ENCODE data around the gene PDIA5. TPM values are rescaled to one million over a fixed set of nuclear protein-coding genes. Genes with fewer than 3 reads are reported as not detected.

Gene PDIA5
- total RNA-seq, 2 experiments from 2014 or later: 17.8 to 23.2 TPM

DNA sequence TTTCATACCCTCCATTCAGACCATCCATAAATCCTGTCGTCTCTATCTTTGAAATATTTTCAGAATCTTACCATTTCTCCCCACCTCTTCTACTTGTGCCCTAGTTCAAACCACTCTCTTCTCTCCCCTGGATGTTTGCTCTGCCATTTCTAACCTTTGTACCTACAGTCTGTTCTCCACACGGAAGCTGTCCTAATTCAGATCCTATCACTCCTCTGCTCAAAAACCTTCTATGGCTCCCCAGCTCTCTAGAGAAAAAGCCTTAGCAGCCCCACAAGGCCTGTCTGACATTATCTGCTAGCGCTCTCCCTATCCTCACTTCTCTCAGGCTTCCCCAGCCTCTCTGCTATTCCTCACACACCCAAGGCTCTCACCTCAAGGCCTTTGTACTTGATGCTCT, 34.8 kb upstream of the PDIA5 start:
- H3K27ac Mint-ChIP-seq: no peak overlapping the region
- no peaks in the 10 kb centered on the region for H3K9me3 Mint-ChIP-seq
- peaks cover 25% of the 10 kb centered on the region for H3K27me3 Mint-ChIP-seq
- H3K36me3 Mint-ChIP-seq: no peaks in the 10 kb centered on the region
- peaks cover 3% of the 10 kb centered on the region for H3K4me1 Mint-ChIP-seq
- no peak overlapping the region for H3K4me3 Mint-ChIP-seq
- no peak for DNase-seq

DNA sequence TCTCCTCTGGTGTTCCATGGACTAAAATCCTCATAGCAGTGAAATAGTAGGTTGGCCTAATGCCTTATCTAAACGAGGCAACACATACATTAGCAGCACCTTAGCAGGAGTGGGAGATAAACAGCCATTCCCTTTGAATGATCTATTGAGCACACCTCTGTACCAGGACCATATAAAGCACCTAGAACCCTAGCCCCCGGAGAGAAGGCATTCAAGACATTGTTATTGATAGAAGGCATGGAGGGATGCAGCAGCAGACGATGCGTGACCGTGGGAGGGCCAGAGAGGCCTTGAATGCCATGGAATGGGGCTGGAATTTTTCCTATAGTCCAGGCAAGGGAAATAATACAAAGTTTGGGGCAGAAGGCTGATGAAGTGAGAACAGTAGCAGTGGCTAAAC, 32.7 kb upstream of the PDIA5 start:
- Mint-ChIP-seq H3K27me3 (peaks cover 39% of the 10 kb centered on the region), H3K4me1 (no peaks in the 10 kb centered on the region), H3K27ac (no peak overlapping the region), H3K4me3 (no peak overlapping the region), H3K36me3 (no peaks in the 10 kb centered on the region), H3K9me3 (no peaks in the 10 kb centered on the region)
- no peak for DNase-seq

DNA sequence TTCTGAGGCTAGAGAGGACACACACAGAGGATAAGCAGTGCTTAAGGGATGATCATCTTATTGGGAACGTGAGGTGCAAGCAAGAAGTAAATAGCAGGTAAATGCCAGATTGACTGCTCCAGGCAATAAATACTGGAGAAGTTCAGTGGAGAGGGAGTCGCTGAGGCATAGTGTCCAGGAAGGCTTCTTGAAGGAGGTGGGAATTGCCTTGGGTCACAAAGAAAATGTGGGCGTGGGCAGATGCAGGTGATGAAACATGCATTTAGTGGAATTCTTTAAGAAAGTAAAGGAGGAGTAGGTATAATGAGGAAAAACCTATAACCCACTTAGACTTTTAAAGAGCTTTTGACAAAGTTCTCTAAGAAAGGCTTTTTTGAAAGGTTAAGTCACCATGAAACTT, 31.8 kb upstream of the PDIA5 start:
- no peak overlapping the region for H3K4me3 Mint-ChIP-seq
- H3K4me1 Mint-ChIP-seq: no peaks in the 10 kb centered on the region
- no peaks in the 10 kb centered on the region for H3K9me3 Mint-ChIP-seq
- no peaks in the 10 kb centered on the region for H3K36me3 Mint-ChIP-seq
- no peak for DNase-seq
- peaks cover 40% of the 10 kb centered on the region for H3K27me3 Mint-ChIP-seq
- H3K27ac Mint-ChIP-seq: no peak overlapping the region

DNA sequence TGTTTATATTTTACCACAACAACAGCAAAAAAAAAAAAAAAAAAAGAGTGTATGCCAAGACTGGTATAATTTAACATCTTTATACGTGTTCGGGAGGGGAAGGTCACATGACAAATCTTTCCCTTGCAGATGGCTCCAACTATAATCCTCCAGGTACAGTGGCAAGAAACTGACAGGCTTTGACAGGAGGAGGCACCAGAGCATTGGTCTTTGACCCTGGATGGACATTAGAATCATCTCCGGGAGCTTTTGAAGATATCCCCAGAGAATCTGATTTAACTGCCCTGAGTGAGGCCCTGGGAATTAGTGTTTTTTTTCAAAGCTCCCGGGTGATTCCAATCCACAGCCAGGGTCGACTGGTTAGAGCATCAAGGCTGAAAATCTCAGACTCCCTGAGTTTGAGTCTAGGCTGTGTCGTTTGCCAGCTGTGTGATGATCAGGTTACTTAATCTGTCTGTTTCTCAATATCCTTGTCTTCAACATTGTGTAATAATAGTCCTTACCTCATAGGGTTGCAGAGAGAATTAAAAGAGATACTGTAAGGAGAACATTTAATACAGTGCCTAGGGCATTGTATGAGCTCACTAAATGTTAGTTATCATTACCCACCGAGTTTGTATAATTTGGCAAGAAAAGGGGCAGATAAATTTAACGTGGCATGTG, 30.3 kb upstream of the PDIA5 start:
- DNase-seq: no peak
- no peaks in the 10 kb centered on the region for H3K36me3 Mint-ChIP-seq
- H3K4me3 Mint-ChIP-seq: no peak overlapping the region
- H3K4me1 Mint-ChIP-seq: no peaks in the 10 kb centered on the region
- peaks cover 44% of the 10 kb centered on the region for H3K27me3 Mint-ChIP-seq
- H3K27ac Mint-ChIP-seq: no peak overlapping the region
- H3K9me3 Mint-ChIP-seq: no peaks in the 10 kb centered on the region

DNA sequence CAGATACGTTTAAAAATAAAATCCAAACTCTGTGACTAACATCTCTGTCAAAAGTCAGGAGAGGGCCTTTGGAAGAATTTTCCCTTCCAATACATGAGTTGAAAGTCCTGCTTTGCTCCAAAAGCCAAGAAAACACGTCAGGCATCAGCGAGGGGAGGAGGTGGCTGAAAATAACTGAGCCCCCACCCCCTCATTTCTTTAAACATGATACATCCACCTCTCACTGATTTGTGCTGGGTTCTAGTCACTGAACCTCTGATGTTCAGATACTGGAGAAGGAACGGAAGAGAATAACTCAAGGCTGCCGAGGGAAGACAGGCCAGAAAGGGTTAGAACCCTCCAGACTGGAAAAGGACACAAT, 29.8 kb upstream of the PDIA5 start:
- Mint-ChIP-seq H3K9me3 (no peaks in the 10 kb centered on the region), H3K4me1 (no peaks in the 10 kb centered on the region), H3K27me3 (peaks cover 44% of the 10 kb centered on the region), H3K4me3 (no peak overlapping the region), H3K27ac (no peak overlapping the region), H3K36me3 (no peaks in the 10 kb centered on the region)
- no peak for DNase-seq

GRCh38 chr3:123038751-123039150, 28.1 kb upstream of the PDIA5 start:
- no peak for DNase-seq
- H3K27me3 Mint-ChIP-seq: peaks cover 44% of the 10 kb centered on the region
- H3K4me3 Mint-ChIP-seq: no peak overlapping the region
- H3K36me3 Mint-ChIP-seq: no peaks in the 10 kb centered on the region
- no peaks in the 10 kb centered on the region for H3K9me3 Mint-ChIP-seq
- no peaks in the 10 kb centered on the region for H3K4me1 Mint-ChIP-seq
- no peak overlapping the region for H3K27ac Mint-ChIP-seq

- H3K36me3 Mint-ChIP-seq: no peaks in the 10 kb centered on the region
- H3K27ac Mint-ChIP-seq: no peak overlapping the region
- H3K4me1 Mint-ChIP-seq: no peaks in the 10 kb centered on the region
- H3K27me3 Mint-ChIP-seq: peaks cover 44% of the 10 kb centered on the region
- no peak for DNase-seq
- no peaks in the 10 kb centered on the region for H3K9me3 Mint-ChIP-seq
- H3K4me3 Mint-ChIP-seq: no peak overlapping the region
Observed at GRCh38 chr3:123039178-123039577, 27.6 kb upstream of the PDIA5 start.

DNA sequence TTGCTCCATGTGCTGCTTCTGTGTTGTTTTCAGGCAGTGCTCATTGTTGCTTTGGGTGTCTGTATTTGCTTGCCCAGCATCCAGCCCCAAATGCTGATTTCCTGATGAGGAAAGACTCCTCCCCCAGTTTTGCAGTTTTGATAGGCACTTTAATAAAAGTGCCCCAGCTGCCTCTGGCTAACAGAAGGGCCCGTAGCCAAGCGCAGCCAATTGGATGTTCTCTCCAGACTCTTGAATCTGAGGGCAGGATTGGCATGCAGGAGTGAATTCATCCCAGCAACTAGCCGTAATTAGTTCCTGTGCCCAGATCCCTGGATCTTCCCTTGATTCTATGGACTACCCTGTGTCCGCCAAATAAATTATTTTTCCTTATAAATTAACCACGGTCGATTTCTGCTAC, 24.4 kb upstream of the PDIA5 start:
- Mint-ChIP-seq H3K4me1 (no peaks in the 10 kb centered on the region), H3K9me3 (no peaks in the 10 kb centered on the region), H3K27me3 (peaks cover 25% of the 10 kb centered on the region), H3K4me3 (no peak overlapping the region), H3K36me3 (no peaks in the 10 kb centered on the region), H3K27ac (no peak overlapping the region)
- no peak for DNase-seq

DNA sequence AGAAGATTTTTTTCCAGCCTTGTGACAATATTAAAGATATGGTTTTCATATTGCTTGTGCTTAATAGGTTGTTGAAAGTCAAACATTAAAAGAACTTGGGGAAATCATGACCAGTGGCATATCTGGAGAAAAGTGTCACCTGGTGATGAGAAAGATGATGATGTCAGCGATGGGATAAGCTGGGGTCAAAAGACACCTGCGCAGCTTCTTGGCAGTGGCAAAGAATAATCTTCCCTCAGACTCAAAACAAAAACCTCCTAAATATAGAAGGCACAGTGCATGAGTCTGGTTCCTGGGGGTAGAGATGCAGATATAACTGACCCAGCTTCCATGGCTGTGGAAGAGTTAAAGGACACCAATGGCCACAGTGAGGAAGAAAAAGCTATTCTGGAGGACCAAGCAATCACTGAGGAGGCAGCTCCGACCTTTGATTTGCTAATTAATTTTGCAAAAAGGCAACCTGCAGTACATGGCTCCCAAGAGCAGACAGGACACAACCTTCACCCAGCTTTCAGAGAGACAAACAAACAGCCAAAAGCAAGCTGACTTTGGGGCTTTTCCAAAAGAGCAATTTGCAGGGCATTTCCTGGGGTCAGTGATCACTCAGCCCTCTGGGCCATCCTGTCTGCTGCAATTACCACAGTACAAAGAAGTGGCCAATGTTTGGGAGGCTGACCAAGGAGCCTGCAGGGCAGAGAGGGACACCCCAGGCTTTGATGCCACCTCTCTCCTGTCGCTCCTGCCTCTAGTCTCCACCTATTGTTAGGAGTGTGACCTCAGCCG, 21.7 kb upstream of the PDIA5 start:
- no peaks in the 10 kb centered on the region for H3K4me1 Mint-ChIP-seq
- no peaks in the 10 kb centered on the region for H3K36me3 Mint-ChIP-seq
- no peak overlapping the region for H3K4me3 Mint-ChIP-seq
- no peaks in the 10 kb centered on the region for H3K9me3 Mint-ChIP-seq
- H3K27ac Mint-ChIP-seq: no peak overlapping the region
- H3K27me3 Mint-ChIP-seq: peaks cover 12% of the 10 kb centered on the region
- no peak for DNase-seq

DNA sequence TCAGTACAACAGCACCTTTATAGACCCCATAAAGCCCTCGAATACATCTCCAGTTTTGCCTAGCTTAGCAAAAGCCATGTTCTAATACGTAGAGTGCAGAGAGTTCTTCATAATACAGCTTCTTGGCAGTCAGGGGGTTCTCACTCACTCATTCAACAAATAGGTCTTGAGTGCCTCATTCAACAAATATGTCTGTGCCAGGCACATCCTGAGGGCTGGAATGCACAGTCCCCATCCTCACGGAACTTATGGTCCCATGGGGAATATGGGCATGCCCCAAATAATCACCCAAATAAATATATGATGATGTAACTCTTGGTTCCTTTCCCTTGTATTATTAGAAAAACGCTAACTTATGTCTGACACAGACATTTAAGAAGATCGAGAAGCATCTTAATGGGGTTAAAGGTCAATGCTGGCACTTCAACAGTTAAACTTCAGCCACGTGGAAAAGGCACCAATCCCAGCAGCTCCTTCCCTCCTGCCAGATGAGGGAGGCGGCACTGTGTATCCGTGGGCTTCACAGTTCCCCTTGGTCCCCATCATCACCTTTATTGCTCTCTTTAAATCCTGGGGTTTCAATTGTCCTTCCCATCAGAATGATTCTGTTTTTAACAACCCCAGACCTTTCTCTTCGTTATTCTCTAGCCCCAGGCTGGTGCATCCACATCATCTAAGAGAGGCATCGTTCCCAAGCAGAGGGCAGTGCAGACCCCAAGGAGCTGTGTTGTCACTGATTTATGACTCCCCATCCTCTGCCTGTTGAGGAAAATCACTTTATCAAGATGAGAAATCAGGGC, 20.4 kb upstream of the PDIA5 start:
- peaks cover 8% of the 10 kb centered on the region for H3K27me3 Mint-ChIP-seq
- no peak for DNase-seq
- H3K27ac Mint-ChIP-seq: no peak overlapping the region
- no peaks in the 10 kb centered on the region for H3K9me3 Mint-ChIP-seq
- no peak overlapping the region for H3K4me3 Mint-ChIP-seq
- H3K4me1 Mint-ChIP-seq: no peaks in the 10 kb centered on the region
- H3K36me3 Mint-ChIP-seq: no peaks in the 10 kb centered on the region

GRCh38 chr3:123047062-123047319, 19.8 kb upstream of the PDIA5 start:
- H3K9me3 Mint-ChIP-seq: no peaks in the 10 kb centered on the region

GRCh38 chr3:123048480-123049237, 18.2 kb upstream of the PDIA5 start:
- H3K27ac Mint-ChIP-seq: no peak overlapping the region
- H3K4me1 Mint-ChIP-seq: no peaks in the 10 kb centered on the region
- DNase-seq: no peak
- no peaks in the 10 kb centered on the region for H3K36me3 Mint-ChIP-seq
- no peaks in the 10 kb centered on the region for H3K9me3 Mint-ChIP-seq
- no peak overlapping the region for H3K4me3 Mint-ChIP-seq
- peaks cover 8% of the 10 kb centered on the region for H3K27me3 Mint-ChIP-seq

More at GRCh38 chr3:123047062-123047319, 19.8 kb upstream of the PDIA5 start:
- peaks cover 8% of the 10 kb centered on the region for H3K27me3 Mint-ChIP-seq
- H3K36me3 Mint-ChIP-seq: no peaks in the 10 kb centered on the region
- H3K4me1 Mint-ChIP-seq: no peaks in the 10 kb centered on the region
- H3K27ac Mint-ChIP-seq: no peak overlapping the region
- no peak overlapping the region for H3K4me3 Mint-ChIP-seq
- DNase-seq: no peak

- H3K36me3 Mint-ChIP-seq: no peaks in the 10 kb centered on the region
- peaks cover 4% of the 10 kb centered on the region for H3K27me3 Mint-ChIP-seq
- no peak for DNase-seq
- H3K4me3 Mint-ChIP-seq: no peak overlapping the region
- no peak overlapping the region for H3K27ac Mint-ChIP-seq
- H3K4me1 Mint-ChIP-seq: no peaks in the 10 kb centered on the region
- H3K9me3 Mint-ChIP-seq: no peaks in the 10 kb centered on the region
Observed at GRCh38 chr3:123050666-123051065, 16.2 kb upstream of the PDIA5 start.

GRCh38 chr3:123053107-123053506, 13.7 kb upstream of the PDIA5 start:
- no peak for DNase-seq
- H3K9me3 Mint-ChIP-seq: no peaks in the 10 kb centered on the region
- H3K27me3 Mint-ChIP-seq: no peaks in the 10 kb centered on the region
- no peaks in the 10 kb centered on the region for H3K4me1 Mint-ChIP-seq
- H3K4me3 Mint-ChIP-seq: no peak overlapping the region
- no peaks in the 10 kb centered on the region for H3K36me3 Mint-ChIP-seq
- no peak overlapping the region for H3K27ac Mint-ChIP-seq

- Mint-ChIP-seq H3K4me3 (no peak overlapping the region), H3K27ac (no peak overlapping the region), H3K9me3 (no peaks in the 10 kb centered on the region), H3K27me3 (no peaks in the 10 kb centered on the region), H3K4me1 (no peaks in the 10 kb centered on the region), H3K36me3 (no peaks in the 10 kb centered on the region)
- no peak for DNase-seq
Observed at GRCh38 chr3:123054109-123054778, 12.6 kb upstream of the PDIA5 start.
